NCI-H187 (cell line): ENCODE results near the gene SFXN5.
"Not testable (repeated sequence)": the region's sequence is repeated elsewhere in the genome, so short reads cannot be mapped to it uniquely, and the experiment has no call there.

Experiments used
- DNase-seq, 2 experiments: peaks; one replicate each; lab custom pipeline; 2025; lab: John Stamatoyannopoulos, UW

SFXN5 gene

DNA sequence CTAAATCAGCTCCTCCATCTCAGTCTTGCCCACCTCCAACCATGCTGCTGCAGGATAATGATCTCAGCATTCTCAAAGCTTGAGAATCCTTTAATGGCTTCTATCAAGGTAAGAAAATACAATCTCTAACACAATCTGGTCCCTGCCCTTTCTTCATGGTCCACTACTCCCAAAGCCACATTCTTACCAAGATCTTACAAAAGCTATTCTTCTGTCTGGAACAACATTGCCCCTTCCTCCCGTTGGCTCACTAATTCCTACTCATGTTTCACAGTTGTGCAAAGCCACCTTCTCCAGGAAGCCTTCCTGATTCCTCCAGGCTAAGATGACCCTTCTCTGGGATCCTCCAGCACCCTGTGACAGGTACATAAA is 5.9 kb upstream of the SFXN5 start:
- no peak for DNase-seq

DNA sequence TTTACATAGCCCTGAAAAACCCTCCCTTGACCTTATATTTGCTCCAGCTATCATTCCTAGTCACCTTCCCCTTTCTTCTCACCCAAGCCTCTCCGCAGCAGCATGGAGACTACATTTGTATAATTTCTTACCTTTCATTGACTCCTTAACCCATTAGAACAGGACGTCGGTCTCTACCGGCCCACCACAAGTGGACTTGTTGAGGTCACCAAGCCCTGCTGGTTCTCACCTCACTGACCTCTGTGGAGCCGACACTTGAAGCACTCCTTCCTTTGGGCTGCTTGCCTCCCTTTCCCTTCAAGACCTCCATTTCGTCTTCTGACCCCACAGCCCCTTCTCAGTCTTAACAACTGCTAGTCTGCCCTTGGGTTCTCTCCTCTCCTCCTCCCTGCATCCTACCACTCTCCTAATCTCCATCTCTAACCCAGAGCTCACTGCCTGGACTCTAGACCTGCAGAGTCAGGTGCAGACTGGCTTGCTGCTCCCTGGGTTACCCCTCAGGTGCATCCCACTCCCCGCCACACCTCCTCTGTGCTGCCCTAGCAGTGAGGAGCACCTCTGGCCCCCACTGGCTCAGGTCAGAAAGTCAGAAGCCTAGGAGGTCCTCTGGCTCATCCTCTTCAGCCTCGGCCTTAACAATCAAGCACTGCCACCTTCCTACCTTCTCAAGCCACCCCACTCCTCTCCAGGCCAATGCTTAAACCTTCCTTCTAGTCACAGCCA is 5.3 kb upstream of the SFXN5 start:
- no peak for DNase-seq

DNA sequence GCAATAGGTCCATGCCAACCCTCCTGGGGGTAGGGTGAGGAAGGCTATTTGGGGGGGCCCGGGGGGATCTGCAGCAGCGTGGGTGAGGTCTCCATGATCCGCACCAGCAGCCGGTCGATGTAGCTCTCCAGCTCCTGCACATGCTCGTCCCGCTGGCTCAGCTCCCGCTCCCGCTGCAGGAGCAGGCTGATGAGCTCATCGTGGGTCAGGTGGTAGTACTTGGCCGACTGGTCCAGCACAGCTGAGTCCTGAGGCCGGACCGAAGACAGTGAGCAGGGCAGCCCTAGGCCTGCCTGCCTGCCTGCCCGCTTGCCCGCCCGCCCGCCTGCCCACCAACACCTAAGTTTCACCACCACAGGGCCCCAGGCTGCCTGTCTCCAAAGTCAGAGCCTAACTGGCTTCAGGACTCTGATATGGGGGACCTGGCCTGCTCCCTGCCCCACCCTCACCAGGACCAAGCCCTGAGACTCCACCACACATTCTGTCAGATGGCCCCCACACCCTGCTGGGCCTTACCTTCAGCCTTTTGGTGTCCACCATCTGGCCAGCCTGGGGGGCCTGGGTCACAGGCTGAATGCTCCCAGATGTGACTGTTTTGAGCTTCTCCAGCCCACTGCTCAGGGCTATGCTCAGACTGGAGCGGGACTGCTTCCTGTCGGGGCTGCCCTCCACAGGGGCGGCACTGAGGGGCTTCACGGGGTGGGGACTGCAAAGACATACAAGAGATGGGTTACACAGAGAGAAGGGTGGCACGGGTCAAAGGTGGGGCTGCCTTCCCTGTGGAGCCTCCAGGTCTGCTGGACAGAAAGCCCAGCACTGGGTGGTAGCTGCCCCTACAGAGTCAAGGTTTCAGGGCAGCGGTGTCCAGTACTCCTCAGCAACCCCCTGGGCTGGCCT is 4.2 kb upstream of the SFXN5 start:
- no peak for DNase-seq

DNA sequence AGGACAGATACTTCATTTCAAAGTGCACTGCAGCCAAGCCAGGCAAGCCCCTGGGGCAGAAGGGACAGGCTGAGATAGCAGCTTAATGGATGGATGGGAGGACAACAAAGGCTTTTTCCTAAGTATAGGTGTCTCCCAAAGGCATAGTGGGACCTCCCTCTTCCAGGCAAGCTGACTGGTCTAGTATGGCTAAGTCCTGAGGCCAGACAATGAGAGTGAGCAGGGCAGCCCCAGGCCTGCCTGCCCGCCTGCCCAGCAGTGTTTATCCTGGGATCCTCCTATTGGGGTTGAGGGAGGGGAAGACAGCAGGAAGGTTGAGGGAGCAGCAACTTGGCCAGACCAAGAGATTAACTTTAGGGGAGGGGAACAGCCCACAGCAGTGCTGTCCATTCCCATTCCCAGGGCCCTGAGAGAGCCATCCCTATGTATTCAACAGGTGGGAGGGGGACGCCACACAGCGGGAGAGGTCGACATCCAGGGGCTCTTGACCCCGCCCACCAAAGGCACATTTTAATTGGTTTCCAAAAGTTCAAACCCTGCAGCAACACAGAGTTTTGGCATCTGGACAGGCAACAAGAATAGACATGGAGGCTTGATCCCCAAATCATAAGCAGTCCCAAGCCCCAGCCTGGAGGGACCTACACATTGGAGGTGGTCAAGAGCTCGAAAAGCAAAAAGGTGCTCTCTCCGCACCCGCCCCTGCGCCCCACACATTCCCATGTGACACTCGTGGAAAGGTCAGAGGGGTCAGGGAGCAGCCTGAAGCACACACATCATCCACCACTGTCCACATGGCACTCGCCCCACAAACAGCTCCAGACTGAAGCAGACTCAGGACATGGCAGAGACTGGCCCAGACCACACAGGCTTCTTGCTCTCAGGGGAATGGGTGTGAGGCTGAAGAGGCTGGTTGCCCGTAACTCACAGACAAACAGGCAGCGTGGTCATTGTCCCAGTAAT is 2.9 kb upstream of the SFXN5 start:
- DNase-seq: no peak

DNA sequence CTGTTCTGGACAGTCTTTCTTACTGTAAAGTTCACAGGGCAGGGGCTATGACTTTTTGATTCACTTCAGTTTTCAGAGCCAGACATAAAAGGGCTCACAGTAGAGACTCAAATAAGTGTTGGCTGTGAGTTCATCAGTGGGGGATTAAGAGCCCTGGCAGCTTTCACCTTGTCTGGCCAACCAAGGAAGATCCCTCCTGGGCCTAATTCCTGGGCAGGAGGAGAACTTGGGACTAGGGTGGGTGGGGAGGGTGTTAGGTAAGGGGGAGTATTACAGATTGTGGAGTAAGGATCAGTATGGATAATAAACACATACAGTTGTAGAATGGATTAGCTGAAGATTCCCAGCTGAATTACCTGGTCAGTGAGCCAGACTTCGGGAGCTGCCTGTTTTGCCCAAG is 904 bp upstream of the SFXN5 start:
- no peak for DNase-seq

DNA sequence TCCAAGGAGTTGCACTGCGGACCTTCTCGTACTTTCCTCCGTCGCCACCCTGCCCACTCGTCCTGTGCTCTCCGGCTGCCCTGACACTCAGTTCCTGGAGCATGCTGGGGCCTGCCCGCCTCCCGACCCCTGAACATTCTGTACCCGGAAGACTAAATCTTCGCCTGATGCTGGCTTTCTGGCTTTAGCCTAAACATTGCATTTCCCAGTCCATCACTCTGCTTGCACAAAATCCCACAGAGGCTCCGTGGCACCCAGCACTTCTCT is 550 bp upstream of the SFXN5 start:
- DNase-seq: no peak

DNA sequence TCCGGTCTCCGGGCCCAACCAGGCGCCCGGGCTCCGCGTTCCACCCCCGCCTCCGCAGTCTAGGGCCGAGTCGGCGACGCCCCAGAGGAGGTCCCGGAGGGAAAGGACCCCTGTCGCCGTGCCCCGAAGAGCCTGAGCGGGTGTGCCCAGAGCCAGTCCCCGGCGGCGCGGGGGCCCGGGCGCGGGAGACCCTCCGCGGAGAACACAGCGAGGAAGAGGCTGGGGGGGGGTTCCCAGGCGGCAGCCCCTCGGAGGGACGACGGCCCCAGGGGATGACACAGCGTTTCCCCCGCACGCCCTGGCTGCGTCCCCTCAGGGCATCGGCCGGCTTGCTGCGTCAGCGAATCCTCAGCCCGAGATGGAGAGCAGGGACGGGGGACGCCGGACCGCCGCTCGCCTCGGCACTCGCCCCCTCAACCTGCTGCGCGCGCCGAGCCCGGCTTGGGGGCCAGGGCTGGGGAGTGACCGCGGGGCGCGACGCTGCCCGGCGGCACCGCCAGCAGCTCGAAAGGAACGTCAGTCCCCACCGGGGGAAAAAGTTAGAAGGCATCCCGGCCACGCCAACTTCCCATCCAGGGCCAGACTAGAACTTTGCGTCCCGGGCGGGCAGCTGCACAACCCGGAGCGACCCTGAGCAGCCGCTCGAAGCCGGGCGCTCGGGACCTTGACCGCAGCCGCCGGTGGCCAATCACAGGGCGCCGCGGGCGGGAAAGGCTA is 711 bp downstream of the SFXN5 start:
- no peak for DNase-seq

DNA sequence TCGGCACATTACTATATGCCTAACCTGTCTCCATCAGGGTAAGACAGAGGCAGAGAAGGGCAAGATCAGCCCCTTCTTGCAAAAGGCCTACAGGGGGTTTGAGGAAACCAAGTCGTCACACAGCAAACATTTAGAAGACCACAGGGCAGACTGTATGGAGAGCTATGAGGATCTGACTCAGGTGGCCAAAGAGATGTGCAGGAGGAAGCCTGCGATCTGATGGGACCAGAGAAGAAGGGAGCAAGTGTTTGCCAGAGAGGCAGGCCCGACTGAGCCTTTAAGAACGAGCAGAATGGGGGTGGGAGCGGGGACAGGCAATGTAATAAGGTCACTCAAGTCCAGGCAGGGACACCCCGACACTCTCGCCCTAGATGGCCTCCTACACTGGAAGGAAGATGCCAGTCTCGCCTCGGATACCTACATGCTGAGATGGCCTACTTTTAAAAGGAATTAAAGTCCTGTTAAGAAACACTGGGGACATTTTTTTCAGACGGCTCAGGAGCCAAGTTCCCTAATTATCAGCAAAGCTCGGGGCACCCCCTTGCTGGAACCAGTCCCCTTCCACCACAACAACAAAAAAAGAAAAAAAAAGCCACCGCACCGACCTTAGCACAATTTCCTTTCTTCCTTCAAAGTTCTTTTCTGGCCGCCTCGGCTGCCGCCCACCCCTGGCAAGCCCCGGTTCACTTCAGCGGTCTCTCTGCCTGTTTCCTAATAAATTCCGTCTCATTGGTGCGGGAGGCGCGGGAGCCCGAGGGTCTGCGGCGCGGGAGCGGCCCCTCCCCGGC is 1.5 kb downstream of the SFXN5 start:
- no peak for DNase-seq

DNA sequence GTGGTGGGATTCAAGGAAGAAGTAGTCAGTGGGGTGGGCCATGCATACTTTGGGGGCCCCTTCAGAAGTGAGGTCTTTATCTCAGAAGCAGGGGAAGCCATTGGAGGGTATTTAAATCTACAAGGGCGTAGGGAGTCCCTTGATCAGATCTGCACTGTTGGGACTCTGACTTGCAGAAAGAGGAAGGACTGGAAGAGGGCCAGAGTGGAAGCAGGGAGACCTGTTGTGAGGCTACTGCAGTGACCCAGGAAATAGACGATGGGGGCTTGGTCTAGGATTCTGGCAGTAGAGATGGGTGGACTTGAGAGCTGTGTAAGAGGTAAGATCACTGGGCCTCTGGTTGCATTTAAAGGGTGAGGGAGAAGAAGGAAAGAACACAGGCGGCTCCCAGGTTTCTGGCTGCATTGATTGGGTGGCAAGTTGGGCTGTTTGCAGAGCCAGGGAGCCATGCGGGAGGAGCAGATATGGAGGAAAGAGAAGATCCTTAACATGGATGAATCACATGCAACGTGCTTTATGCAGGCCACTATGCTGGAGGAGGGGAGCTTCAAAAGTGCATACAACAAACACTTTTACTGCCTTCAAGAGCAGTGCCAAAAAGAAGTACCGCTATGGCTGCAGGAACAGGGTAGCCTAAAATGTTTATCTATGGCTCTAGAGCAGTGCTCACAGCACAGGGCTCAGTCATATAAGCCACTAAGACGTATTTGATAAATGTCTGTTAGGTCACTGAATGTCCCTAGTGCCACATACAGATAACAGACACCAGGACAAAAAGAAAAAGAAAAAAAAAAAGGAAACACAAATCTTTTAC is 2.3 kb downstream of the SFXN5 start:
- no peak for DNase-seq

DNA sequence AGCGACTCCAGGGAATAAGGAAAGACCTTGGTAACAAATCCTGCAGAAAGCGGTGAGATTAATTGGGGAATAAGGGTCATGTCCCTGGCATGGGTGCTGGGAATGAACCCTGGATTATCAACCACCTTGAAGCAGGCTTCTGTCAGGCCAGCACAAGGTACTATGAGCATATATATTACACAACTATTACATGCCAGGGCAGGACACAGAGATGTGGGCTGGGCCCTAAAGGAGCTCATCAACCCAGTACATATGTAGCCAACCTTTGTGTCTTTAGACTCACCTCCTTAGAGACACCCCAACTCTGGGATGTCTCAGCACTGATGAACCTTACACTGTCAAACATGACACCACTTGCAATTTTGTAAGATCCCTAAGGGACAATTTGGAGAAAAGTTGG is 3.4 kb downstream of the SFXN5 start:
- no peak for DNase-seq

DNA sequence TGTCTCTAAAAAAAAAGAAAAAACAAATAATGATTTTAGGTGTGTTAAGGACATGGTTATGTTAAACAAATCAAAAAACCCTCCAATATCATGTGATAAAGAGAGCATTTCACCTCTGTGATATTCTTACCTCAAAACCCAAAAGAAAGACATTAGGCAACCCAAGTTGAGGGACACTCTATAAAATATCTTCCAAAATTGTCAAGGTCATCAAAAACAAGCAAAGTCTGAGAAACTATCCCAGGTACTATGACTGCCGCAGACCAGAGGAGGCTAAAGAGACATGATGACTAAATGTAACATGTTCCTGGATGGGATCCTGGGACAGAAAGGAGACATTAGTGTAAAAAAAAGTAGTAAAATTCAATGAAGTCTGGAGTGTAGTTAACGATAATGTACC is 4.5 kb downstream of the SFXN5 start:
- DNase-seq: no peak

DNA sequence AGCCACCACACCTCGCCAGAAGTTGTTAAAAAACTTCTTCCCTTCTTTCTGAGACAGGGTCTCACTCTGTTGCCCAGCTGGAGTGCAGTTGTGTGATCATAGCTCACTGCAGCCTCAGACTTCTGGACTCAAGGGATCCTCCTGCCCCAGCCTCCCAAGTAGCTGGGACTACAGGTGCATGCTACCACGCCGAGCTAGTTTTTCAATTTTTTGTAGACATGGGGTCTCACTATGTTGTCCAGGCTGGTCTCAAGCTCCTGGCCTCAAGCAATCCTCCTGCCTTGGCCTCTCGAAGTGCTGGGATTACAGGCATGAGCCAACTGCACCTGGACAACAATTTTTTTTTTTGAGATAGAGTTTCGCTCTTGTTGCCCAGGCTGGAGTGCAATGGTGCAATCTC is 6.4 kb downstream of the SFXN5 start:
- not testable (repeated sequence) for DNase-seq

DNA sequence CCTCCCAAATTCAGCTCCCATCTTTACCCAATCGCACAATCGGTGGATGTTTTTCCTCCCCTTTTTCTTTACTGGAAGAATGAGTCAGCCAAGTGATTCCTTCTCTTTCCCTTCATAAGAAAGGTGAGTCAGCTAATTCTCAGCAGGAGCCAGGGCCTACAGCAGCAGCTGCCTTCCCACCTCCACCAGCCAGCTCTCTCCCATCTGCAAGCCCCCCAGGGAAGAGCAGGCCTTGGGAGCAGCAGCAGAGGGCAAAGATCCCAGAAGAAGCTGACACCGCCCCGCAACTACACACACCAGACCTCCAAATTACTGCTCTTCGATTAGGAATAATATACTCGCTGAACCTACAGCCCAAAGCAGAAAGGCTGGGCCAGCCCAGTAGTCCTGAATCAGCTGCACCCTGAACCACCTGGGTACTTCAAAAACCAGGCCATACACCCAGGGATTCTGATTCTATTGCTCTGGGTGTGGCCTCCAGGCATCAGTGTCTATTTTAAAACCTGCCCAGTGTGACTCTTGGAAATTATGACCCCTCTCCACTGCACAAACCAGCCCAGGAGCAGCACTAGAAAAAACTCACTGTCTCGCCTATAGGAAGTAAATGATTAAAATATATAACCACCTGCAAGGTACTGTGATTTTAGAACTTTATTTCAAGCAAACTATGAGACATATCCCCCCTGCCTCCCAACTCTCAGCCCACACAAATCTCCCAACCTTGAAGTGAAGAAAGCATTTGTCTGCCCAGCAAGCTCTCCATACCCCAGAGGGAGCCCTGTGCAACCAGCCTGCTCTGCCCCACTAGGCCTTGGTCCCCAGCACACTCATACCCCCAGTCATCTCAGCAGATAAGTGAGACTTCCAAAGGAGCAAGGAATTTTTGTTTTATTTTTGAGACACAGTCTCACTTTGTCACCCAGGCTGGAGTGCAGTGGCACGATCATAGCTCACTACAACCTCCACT is 7.3 kb downstream of the SFXN5 start:
- DNase-seq: no peak

DNA sequence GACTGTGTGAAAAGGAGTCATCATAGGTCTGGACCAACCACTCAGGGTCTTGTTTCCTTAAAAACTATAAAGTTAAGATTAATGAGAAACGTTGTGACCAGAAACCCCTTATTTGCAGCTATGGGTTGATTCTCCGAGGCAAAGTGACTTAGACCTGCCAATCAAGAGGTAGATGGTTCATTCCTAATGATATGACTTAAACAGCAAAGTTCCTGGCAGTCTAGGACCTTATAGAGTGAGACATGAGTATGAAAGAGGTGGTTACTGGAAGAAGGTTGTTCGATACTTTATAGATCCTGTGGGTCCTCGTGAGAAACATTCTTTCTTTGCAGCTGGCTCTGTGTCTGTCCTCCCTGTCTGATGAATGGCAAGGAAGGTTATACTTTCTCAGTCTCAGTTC is 8.0 kb downstream of the SFXN5 start:
- DNase-seq: no peak

DNA sequence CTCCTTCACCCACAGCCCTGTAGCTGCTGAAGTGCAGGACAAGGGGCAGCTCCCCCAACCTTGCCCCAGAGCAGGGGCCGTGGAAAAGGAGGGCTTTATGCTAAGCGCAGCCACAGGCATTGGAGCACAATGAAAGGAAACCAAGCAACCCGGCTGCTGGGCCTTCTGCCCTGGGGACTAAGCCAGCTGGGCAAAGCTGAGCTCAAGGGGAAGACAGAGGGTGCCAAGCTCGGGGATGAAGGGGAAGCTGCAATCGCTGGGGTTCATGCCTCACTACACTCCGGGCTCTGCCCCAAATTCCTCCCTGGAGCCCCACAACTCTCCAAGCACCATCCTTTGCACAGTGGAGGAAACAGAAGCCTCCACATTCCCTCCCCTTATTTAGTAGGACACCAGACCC is 12.4 kb downstream of the SFXN5 start:
- no peak for DNase-seq

DNA sequence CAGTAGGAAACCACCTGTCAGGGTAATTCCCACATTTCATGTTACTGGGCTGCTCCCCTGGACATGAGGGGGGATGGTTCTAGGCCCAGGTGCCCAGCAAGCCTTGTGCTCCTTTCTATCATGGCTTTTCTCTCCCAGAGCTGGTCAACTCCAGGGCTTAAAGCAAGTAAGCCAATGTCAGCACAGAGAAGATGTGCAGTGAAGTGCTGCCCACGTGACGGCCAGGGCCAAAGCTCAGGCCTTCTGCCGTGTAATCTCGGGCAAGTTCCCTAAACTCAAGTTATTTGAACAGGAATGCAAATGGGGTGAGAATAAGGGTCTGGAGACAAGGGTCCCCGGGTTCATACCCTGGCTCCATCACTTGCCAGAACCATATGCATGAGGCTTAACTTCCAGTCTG is 16.5 kb downstream of the SFXN5 start:
- DNase-seq: no peak

DNA sequence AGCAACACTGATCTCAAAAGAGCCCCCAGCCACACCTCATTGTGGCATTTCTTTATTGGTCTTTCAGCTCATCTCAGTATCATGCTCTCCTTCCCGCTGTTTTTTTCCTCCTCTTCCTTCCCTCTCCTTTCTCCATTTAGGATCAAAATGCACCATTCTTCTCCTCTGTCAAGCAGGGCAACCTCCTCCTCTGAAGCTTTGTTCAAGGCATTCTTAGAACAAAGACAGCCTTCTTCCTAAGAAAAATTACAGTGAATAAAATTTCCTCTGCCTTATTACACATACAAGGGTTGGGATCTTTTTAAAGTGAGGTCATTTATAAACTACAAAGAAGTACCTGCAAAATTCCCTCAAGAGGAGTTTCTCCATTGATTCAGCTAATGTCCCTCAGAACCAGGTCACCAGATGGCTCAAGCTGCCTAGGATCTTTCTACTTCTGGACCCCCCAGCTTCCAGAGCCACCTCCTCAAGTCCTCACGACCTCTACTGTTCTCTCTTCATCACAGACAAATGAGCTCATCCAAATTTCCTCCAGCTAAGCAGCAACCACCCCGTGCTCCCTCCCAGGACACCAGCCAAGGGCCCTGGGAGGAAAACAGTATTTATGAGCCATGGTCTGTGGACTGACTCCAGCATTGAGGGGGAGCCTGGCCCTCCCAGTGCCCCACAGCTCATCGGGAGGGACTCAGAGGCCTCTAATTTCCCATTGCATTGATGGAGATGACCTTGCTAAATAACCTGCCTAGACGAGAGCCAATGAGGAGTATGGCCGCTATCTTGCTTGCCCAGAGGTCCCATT is 18.0 kb downstream of the SFXN5 start:
- DNase-seq: no peak

DNA sequence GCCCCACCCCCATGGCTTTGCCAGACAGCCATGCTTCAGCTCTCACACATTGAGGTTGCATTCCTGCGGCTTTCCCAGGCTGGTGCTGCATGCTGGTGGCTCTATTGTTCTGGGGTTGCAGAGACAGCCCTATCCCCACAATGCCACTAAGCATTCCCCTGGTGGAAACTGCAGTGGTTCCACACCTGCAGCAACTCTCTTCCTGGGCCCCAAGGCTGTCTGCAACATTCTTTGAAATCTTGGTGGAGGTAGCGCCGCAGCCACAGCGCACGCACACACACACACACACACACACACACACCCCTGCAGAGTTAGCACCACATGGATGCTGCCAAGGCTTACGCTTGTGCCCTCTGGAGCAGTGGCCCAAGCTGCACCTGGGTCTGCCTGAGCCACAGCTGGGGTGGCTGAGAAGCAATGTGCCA is 21.4 kb downstream of the SFXN5 start:
- no peak for DNase-seq
